Measurements from ENCODE around the gene NOX5. TPM values are rescaled to one million over a fixed set of nuclear protein-coding genes. Genes with fewer than 3 reads are reported as not detected.

The NOX5 gene
- total RNA-seq, 1 donor from 2014 or later, result 0.14 TPM

GRCh38 chr15:68989541-68990230 is 24.8 kb upstream of the NOX5 start:
- Histone ChIP-seq H3K27ac (no peak overlapping the region), H3K27me3 (no peaks in the 10 kb centered on the region), H3K36me3 (no peaks in the 10 kb centered on the region), H3K9me3 (no peaks in the 10 kb centered on the region), H3K4me3 (no peak overlapping the region), H3K4me1 (no peaks in the 10 kb centered on the region)
- TF ChIP-seq, protein P1, sequence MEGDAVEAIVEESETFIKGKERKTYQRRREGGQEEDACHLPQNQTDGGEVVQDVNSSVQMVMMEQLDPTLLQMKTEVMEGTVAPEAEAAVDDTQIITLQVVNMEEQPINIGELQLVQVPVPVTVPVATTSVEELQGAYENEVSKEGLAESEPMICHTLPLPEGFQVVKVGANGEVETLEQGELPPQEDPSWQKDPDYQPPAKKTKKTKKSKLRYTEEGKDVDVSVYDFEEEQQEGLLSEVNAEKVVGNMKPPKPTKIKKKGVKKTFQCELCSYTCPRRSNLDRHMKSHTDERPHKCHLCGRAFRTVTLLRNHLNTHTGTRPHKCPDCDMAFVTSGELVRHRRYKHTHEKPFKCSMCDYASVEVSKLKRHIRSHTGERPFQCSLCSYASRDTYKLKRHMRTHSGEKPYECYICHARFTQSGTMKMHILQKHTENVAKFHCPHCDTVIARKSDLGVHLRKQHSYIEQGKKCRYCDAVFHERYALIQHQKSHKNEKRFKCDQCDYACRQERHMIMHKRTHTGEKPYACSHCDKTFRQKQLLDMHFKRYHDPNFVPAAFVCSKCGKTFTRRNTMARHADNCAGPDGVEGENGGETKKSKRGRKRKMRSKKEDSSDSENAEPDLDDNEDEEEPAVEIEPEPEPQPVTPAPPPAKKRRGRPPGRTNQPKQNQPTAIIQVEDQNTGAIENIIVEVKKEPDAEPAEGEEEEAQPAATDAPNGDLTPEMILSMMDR (IDR thresholded peaks at IDR 0.05), result no peak
- intact Hi-C loops (cut with DNase I), result no loop called here
- no peak for ATAC-seq
- no peak for DNase-seq

DNA sequence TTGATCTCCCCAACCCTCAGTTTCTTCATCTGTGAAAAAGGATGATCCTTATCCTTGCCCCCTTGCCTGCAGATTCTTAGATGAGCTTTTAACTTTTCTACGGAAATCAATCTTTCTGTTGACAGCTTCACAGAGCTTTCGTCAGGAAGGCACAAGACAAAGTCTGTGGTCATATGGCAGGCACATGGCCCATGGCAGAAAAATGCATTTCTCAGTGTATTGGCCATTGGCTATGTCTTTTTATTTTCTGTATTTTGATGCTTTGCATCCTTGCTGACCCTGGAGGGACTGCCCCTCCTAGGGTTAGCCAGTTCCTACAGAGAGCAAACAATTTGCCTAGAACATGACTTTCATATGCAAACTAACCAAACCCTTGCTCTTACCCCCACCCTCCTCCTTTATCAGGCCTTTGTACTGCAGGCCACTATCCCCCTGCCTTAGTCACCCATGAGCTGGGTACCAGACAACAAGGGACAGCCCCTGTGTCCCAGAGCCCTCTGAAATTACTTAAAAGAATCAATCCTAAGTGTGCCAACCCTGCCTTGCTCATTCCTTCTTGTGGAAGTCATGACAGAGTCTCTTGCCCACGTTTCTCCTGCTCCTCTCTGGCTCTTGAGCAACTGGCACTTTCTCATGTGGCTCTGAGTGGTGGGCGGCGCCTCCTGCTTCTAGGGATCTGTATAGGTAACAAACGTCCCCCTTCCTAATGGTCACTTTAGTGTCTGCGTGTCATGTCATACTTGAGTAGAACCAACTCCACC is 24.1 kb upstream of the NOX5 start:
- Histone ChIP-seq H3K4me1 (no peaks in the 10 kb centered on the region), H3K4me3 (no peak overlapping the region), H3K27ac (no peak overlapping the region), H3K9me3 (no peaks in the 10 kb centered on the region), H3K27me3 (no peaks in the 10 kb centered on the region), H3K36me3 (no peaks in the 10 kb centered on the region)
- ATAC-seq (no peak), DNase-seq (no peak)
- intact Hi-C loops (cut with DNase I), result no loop called here
- TF ChIP-seq, protein P1 (IDR thresholded peaks at IDR 0.05), result no peak

DNA sequence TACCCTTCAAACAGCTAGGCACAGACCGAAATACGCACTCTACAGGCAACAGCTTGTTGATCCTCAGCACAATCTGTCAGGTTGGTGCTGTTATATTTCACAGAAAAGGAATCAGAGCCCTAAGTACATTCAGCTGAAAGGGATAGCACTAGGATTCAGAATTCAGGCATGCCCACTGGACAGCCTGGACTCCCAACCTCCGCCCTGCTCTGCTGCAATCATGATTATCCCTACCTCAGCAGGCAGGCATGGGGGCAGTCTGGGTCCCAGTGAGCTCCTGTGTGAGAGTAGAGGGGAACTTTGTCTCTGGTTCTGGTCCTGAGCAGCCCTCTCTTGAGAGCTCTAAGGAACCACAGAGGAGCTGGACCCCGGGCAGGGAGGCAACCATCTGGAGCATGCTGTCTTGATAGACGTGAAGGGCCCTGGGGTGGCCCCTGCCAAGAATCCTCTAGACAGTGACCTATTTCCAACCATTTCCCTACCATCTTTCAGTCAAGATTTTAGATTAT is 23.4 kb upstream of the NOX5 start:
- TF ChIP-seq, protein P1 (IDR thresholded peaks at IDR 0.05), result no peak
- no peak for ATAC-seq
- Histone ChIP-seq H3K4me3 (no peak overlapping the region), H3K27ac (no peak overlapping the region), H3K4me1 (no peaks in the 10 kb centered on the region), H3K27me3 (no peaks in the 10 kb centered on the region), H3K36me3 (no peaks in the 10 kb centered on the region), H3K9me3 (no peaks in the 10 kb centered on the region)
- intact Hi-C loops (cut with DNase I), result no loop called here
- DNase-seq, result no peak

- Histone ChIP-seq H3K9me3 (no peaks in the 10 kb centered on the region), H3K4me3 (no peak overlapping the region), H3K27ac (no peak overlapping the region), H3K4me1 (no peaks in the 10 kb centered on the region), H3K27me3 (no peaks in the 10 kb centered on the region), H3K36me3 (no peaks in the 10 kb centered on the region)
- no peak for DNase-seq
- TF ChIP-seq, protein P1 (IDR thresholded peaks at IDR 0.05), result no peak
- ATAC-seq, result no peak
- intact Hi-C loops (cut with DNase I), result no loop called here
These were observed 22.8 kb upstream of the NOX5 start for GRCh38 chr15:68991723-68992122.

DNA sequence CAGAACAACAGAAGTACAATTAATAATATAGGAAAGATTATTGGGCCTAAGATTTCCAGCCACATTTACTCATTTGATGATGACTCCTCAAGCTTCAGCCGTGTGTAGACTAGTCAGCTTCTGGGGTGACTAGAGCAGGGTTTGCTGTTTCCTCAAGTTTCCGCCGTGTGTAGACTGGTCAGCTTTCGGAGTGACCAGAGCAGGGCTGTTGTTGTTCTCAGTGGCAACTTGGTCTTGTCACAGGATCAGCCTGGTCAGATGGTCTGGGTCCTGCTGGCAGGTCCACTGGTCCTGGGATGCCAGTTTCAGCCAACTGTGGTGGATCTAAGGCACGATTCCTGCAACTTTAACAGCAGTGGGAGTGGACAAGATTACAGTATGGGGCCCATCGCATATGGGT is 21.8 kb upstream of the NOX5 start:
- TF ChIP-seq, protein P1 (IDR thresholded peaks at IDR 0.05), result no peak
- DNase-seq, result no peak
- intact Hi-C loops (cut with DNase I), result no loop called here
- no peaks in the 10 kb centered on the region for H3K4me1 ChIP-seq
- H3K27me3 ChIP-seq, result no peaks in the 10 kb centered on the region
- no peak for ATAC-seq
- no peaks in the 10 kb centered on the region for H3K36me3 ChIP-seq
- H3K4me3 ChIP-seq, result no peak overlapping the region
- H3K9me3 ChIP-seq, result no peaks in the 10 kb centered on the region
- no peak overlapping the region for H3K27ac ChIP-seq
